ENCODE data around the gene SOAT2.

Gene SOAT2

GRCh38 chr12:53143355-53143754 is 40.1 kb downstream of the SOAT2 start:
- no peak overlapping the region for H3K4me3 ChIP-seq (ENCODE audit: low read depth, low read length)
- no peak for DNase-seq (ENCODE audit: low read depth)
- TF ChIP-seq CTCF (IDR thresholded peaks at IDR 0.05; ENCODE audit: control insufficient read depth, extremely low read depth, insufficient read depth) = no peak

GRCh38 chr12:53145383-53146260 is 42.3 kb downstream of the SOAT2 start:
- H3K4me3 ChIP-seq (ENCODE audit: low read depth, low read length) = no peak overlapping the region
- no peak for TF ChIP-seq CTCF (IDR thresholded peaks at IDR 0.05; ENCODE audit: control insufficient read depth, extremely low read depth, insufficient read depth)
- DNase-seq (ENCODE audit: low read depth) = no peak

GRCh38 chr12:53147181-53147580 is 43.9 kb downstream of the SOAT2 start:
- TF ChIP-seq CTCF (IDR thresholded peaks at IDR 0.05; ENCODE audit: control insufficient read depth, extremely low read depth, insufficient read depth) = no peak
- no peak overlapping the region for H3K4me3 ChIP-seq (ENCODE audit: low read depth, low read length)
- DNase-seq (ENCODE audit: low read depth) = no peak

GRCh38 chr12:53147653-53148052 is 44.4 kb downstream of the SOAT2 start:
- DNase-seq (ENCODE audit: low read depth) = no peak
- no peak for TF ChIP-seq CTCF (IDR thresholded peaks at IDR 0.05; ENCODE audit: control insufficient read depth, extremely low read depth, insufficient read depth)
- no peak overlapping the region for H3K4me3 ChIP-seq (ENCODE audit: low read depth, low read length)

- DNase-seq (ENCODE audit: low read depth) = no peak
- H3K4me3 ChIP-seq (ENCODE audit: low read depth, low read length) = no peak overlapping the region
- TF ChIP-seq CTCF (IDR thresholded peaks at IDR 0.05; ENCODE audit: control insufficient read depth, extremely low read depth, insufficient read depth) = no peak
Measured at GRCh38 chr12:53151039-53151438, 47.8 kb downstream of the SOAT2 start.

- no peak overlapping the region for H3K4me3 ChIP-seq (ENCODE audit: low read depth, low read length)
- no peak for DNase-seq (ENCODE audit: low read depth)
- no peak for TF ChIP-seq CTCF (IDR thresholded peaks at IDR 0.05; ENCODE audit: control insufficient read depth, extremely low read depth, insufficient read depth)
Measured at GRCh38 chr12:53152390-53152789, 49.1 kb downstream of the SOAT2 start.

Measured in LNCaP clone FGC (cell line).